Measurements from ENCODE around the gene XPOT.

DNA sequence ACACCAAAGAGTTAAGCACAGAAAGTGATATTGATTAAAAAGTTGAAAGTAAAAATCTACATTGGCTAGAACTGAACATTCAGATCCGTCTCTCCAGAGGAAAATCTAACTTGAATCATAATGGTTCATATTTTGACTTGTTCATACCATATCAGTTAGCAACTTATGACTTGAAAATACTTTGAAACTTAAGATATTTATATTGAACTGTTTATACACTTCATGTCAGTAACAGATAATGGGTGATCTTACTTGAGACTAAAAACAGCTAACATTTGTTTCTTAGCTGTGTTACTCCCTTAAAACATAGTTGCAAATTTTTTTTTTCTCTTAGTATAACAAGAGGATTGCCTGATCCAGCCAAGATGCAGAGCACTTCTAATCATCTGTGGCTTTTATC is 51.3 kb downstream of the XPOT start:
- no peak for TF ChIP-seq POLR2A (IDR thresholded peaks at IDR 0.05)
- TF ChIP-seq, protein P1, sequence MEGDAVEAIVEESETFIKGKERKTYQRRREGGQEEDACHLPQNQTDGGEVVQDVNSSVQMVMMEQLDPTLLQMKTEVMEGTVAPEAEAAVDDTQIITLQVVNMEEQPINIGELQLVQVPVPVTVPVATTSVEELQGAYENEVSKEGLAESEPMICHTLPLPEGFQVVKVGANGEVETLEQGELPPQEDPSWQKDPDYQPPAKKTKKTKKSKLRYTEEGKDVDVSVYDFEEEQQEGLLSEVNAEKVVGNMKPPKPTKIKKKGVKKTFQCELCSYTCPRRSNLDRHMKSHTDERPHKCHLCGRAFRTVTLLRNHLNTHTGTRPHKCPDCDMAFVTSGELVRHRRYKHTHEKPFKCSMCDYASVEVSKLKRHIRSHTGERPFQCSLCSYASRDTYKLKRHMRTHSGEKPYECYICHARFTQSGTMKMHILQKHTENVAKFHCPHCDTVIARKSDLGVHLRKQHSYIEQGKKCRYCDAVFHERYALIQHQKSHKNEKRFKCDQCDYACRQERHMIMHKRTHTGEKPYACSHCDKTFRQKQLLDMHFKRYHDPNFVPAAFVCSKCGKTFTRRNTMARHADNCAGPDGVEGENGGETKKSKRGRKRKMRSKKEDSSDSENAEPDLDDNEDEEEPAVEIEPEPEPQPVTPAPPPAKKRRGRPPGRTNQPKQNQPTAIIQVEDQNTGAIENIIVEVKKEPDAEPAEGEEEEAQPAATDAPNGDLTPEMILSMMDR (IDR thresholded peaks at IDR 0.05) = no peak
- no peak for TF ChIP-seq POLR2AphosphoS5 (IDR thresholded peaks at IDR 0.05)
- no peak for TF ChIP-seq EP300 (IDR thresholded peaks at IDR 0.05)
